ENCODE measurements around the gene OR51G2. TPM values are rescaled to one million over a fixed set of nuclear protein-coding genes. Genes with fewer than 3 reads are reported as not detected.
A peak's percentile ranks its signal among the peaks of the same experiment; 100 is the strongest.
"Not testable (repeated sequence)": the region's sequence is repeated elsewhere in the genome, so short reads cannot be mapped to it uniquely, and the experiment has no call there.

OR51G2 gene, protein sequence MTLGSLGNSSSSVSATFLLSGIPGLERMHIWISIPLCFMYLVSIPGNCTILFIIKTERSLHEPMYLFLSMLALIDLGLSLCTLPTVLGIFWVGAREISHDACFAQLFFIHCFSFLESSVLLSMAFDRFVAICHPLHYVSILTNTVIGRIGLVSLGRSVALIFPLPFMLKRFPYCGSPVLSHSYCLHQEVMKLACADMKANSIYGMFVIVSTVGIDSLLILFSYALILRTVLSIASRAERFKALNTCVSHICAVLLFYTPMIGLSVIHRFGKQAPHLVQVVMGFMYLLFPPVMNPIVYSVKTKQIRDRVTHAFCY
- total RNA-seq (not detected), polyA plus RNA-seq (ENCODE audit: insufficient read length in 2 of 2) (not detected)
- long read RNA-seq, donor 1: 0 reads
- long read RNA-seq, donor 2: 0 reads
- long read RNA-seq, donor 3: 0 reads
- long read RNA-seq, donor 4: 0 reads

- no CpG with 5 or more reads among the region's 4 CpGs for WGBS (ENCODE audit: insufficient coverage)
- DNase-seq (ENCODE audit: low read depth in 4 of 6, low spot score in 6 of 6): no peak
- Histone ChIP-seq H3K4me3 (ENCODE audit: low read depth, low read length) (no peak within 1 kb of the TSS), H3K27ac (ENCODE audit: low read depth, low read length) (no peak within 1 kb of the TSS), H3K27me3 (ENCODE audit: control insufficient read depth, insufficient read depth, low read length) (no peaks in the 10 kb centered on the region), H3K9me3 (ENCODE audit: control insufficient read depth, insufficient read depth, low read length) (no peaks in the 10 kb centered on the region), H3K36me3 (ENCODE audit: control insufficient read depth, insufficient read depth, low read length) (no peaks in the 10 kb centered on the region), H3K4me1 (ENCODE audit: control insufficient read depth, insufficient read depth, low read length) (no peaks in the 10 kb centered on the region)
These were observed at the start of gene OR51G2 for GRCh38 chr11:4919250-4919649. TSS of gene OR51G2 (minus strand) at chr11:4919350. CDS start at chr11:4915663, 3,687 bp downstream.

- Histone ChIP-seq H3K9me3 (ENCODE audit: control insufficient read depth, insufficient read depth, low read length) (no peaks in the 10 kb centered on the region), H3K27me3 (ENCODE audit: control insufficient read depth, insufficient read depth, low read length) (no peaks in the 10 kb centered on the region)
- WGBS (ENCODE audit: insufficient coverage): no CpG with 5 or more reads among the region's 1 CpG
These were observed 43.7 kb upstream of the OR51G2 start for GRCh38 chr11:4962816-4963215.

GRCh38 chr11:4960877-4961276, 41.7 kb upstream of the OR51G2 start:
- H3K27ac ChIP-seq (ENCODE audit: low read depth, low read length): no peak overlapping the region
- H3K4me1 ChIP-seq (ENCODE audit: control insufficient read depth, insufficient read depth, low read length): no peaks in the 10 kb centered on the region
- no peak for DNase-seq (ENCODE audit: low read depth in 4 of 6, low spot score in 6 of 6)
- H3K9me3 ChIP-seq (ENCODE audit: control insufficient read depth, insufficient read depth, low read length): no peaks in the 10 kb centered on the region
- 86% methylated on average over 1 of the region's 3 CpGs for WGBS (ENCODE audit: insufficient coverage)
- H3K36me3 ChIP-seq (ENCODE audit: control insufficient read depth, insufficient read depth, low read length): no peaks in the 10 kb centered on the region
- no peak overlapping the region for H3K4me3 ChIP-seq (ENCODE audit: low read depth, low read length)
- no peaks in the 10 kb centered on the region for H3K27me3 ChIP-seq (ENCODE audit: control insufficient read depth, insufficient read depth, low read length)

More at GRCh38 chr11:4962816-4963215, 43.7 kb upstream of the OR51G2 start:
- Histone ChIP-seq H3K4me3 (ENCODE audit: low read depth, low read length) (no peak overlapping the region), H3K36me3 (ENCODE audit: control insufficient read depth, insufficient read depth, low read length) (no peaks in the 10 kb centered on the region), H3K27ac (ENCODE audit: low read depth, low read length) (no peak overlapping the region), H3K4me1 (ENCODE audit: control insufficient read depth, insufficient read depth, low read length) (no peaks in the 10 kb centered on the region)
- DNase-seq (ENCODE audit: low read depth in 4 of 6, low spot score in 6 of 6): peak in 2 of 6 donors; percentile 1 to 62

DNA sequence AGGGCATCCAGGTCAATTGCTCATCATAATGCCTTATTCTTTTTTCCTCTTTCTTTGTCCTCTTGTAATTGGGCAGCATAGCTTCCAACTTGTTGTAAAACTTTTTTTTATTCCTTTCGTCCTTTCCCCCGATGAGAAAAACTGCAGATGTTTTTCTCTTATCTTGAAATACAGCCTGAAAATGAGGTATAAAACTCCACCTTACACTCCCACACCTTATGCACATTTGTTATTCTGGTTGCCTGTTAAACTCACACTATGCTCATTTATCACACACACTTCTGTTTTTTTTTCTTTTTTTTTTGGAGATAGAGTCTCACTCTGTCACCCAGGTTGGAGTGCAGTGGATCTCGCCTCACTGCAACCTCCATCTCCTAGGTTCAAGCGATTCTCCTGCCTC, 38.2 kb upstream of the OR51G2 start:
- Histone ChIP-seq H3K27me3 (ENCODE audit: control insufficient read depth, insufficient read depth, low read length) (no peaks in the 10 kb centered on the region), H3K9me3 (ENCODE audit: control insufficient read depth, insufficient read depth, low read length) (no peaks in the 10 kb centered on the region), H3K36me3 (ENCODE audit: control insufficient read depth, insufficient read depth, low read length) (no peaks in the 10 kb centered on the region), H3K27ac (ENCODE audit: low read depth, low read length) (no peak overlapping the region), H3K4me1 (ENCODE audit: control insufficient read depth, insufficient read depth, low read length) (no peaks in the 10 kb centered on the region), H3K4me3 (ENCODE audit: low read depth, low read length) (no peak overlapping the region)
- 61% methylated on average over 2 of the region's 4 CpGs for WGBS (ENCODE audit: insufficient coverage)
- DNase-seq (ENCODE audit: low read depth in 4 of 6, low spot score in 6 of 6): no peak

- not testable (repeated sequence) for DNase-seq (ENCODE audit: low read depth in 4 of 6, low spot score in 6 of 6); H3K4me1 ChIP-seq (ENCODE audit: control insufficient read depth, insufficient read depth, low read length); H3K27me3 ChIP-seq (ENCODE audit: control insufficient read depth, insufficient read depth, low read length); H3K27ac ChIP-seq (ENCODE audit: low read depth, low read length); H3K9me3 ChIP-seq (ENCODE audit: control insufficient read depth, insufficient read depth, low read length); H3K36me3 ChIP-seq (ENCODE audit: control insufficient read depth, insufficient read depth, low read length); H3K4me3 ChIP-seq (ENCODE audit: low read depth, low read length)
- no CpG with 5 or more reads among the region's 2 CpGs for WGBS (ENCODE audit: insufficient coverage)
These were observed 36.5 kb upstream of the OR51G2 start, which contains the start of gene OR51A2 for GRCh38 chr11:4955613-4956012. TSS of gene OR51A2 (minus strand) at chr11:4955713. CDS start at chr11:4955713, 0 bp downstream.

GRCh38 chr11:4947505-4947904, 28.4 kb upstream of the OR51G2 start, which contains the start of gene OR51A4:
TSS of gene OR51A4 (minus strand) at chr11:4947605. CDS start at chr11:4947100, 505 bp downstream.
- no peak for DNase-seq (ENCODE audit: low read depth in 4 of 6, low spot score in 6 of 6)
- Histone ChIP-seq H3K27ac (ENCODE audit: low read depth, low read length) (no peak within 1 kb of the TSS), H3K4me1 (ENCODE audit: control insufficient read depth, insufficient read depth, low read length) (no peaks in the 10 kb centered on the region), H3K4me3 (ENCODE audit: low read depth, low read length) (no peak within 1 kb of the TSS), H3K27me3 (ENCODE audit: control insufficient read depth, insufficient read depth, low read length) (no peaks in the 10 kb centered on the region), H3K9me3 (ENCODE audit: control insufficient read depth, insufficient read depth, low read length) (no peaks in the 10 kb centered on the region), H3K36me3 (ENCODE audit: control insufficient read depth, insufficient read depth, low read length) (no peaks in the 10 kb centered on the region)

GRCh38 chr11:4936745-4937144, 17.6 kb upstream of the OR51G2 start:
- H3K27ac ChIP-seq (ENCODE audit: low read depth, low read length): no peak overlapping the region
- H3K27me3 ChIP-seq (ENCODE audit: control insufficient read depth, insufficient read depth, low read length): no peaks in the 10 kb centered on the region
- no peak overlapping the region for H3K4me3 ChIP-seq (ENCODE audit: low read depth, low read length)
- H3K9me3 ChIP-seq (ENCODE audit: control insufficient read depth, insufficient read depth, low read length): no peaks in the 10 kb centered on the region
- no peaks in the 10 kb centered on the region for H3K36me3 ChIP-seq (ENCODE audit: control insufficient read depth, insufficient read depth, low read length)
- H3K4me1 ChIP-seq (ENCODE audit: control insufficient read depth, insufficient read depth, low read length): no peaks in the 10 kb centered on the region
- no peak for DNase-seq (ENCODE audit: low read depth in 4 of 6, low spot score in 6 of 6)
- no CpG with 5 or more reads among the region's 3 CpGs for WGBS (ENCODE audit: insufficient coverage)

GRCh38 chr11:4932751-4933150, 13.6 kb upstream of the OR51G2 start:
- no peak for DNase-seq (ENCODE audit: low read depth in 4 of 6, low spot score in 6 of 6)
- no peaks in the 10 kb centered on the region for H3K9me3 ChIP-seq (ENCODE audit: control insufficient read depth, insufficient read depth, low read length)
- WGBS (ENCODE audit: insufficient coverage): 80% methylated on average over 1 of the region's 4 CpGs
- H3K4me1 ChIP-seq (ENCODE audit: control insufficient read depth, insufficient read depth, low read length): no peaks in the 10 kb centered on the region
- no peaks in the 10 kb centered on the region for H3K36me3 ChIP-seq (ENCODE audit: control insufficient read depth, insufficient read depth, low read length)
- H3K27me3 ChIP-seq (ENCODE audit: control insufficient read depth, insufficient read depth, low read length): no peaks in the 10 kb centered on the region
- no peak overlapping the region for H3K4me3 ChIP-seq (ENCODE audit: low read depth, low read length)
- H3K27ac ChIP-seq (ENCODE audit: low read depth, low read length): no peak overlapping the region

GRCh38 chr11:4926608-4927007, 7.5 kb upstream of the OR51G2 start:
- DNase-seq (ENCODE audit: low read depth in 4 of 6, low spot score in 6 of 6): no peak
- no peaks in the 10 kb centered on the region for H3K9me3 ChIP-seq (ENCODE audit: control insufficient read depth, insufficient read depth, low read length)
- H3K36me3 ChIP-seq (ENCODE audit: control insufficient read depth, insufficient read depth, low read length): no peaks in the 10 kb centered on the region
- H3K4me3 ChIP-seq (ENCODE audit: low read depth, low read length): no peak overlapping the region
- H3K27me3 ChIP-seq (ENCODE audit: control insufficient read depth, insufficient read depth, low read length): no peaks in the 10 kb centered on the region
- H3K4me1 ChIP-seq (ENCODE audit: control insufficient read depth, insufficient read depth, low read length): no peaks in the 10 kb centered on the region
- no peak overlapping the region for H3K27ac ChIP-seq (ENCODE audit: low read depth, low read length)

DNA sequence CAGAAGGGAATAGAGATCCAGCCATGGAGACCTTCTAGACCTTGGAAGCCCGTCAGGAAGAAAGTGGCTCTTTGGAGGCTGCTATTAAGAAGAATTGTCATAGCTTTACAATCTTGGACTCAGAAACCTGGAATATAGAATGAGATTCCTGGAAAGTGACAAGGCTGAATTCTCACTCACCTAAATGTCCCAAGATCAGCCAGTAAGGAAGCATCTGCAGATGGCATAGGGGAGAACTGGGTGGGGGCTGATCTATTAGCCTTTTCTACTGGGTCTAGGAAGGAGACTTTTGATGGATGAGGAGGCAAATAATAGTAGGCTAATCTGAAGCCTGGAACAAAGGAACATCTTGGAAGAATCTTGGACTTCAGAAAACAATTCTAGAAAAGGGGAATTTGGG, 5.1 kb upstream of the OR51G2 start, which contains the start of gene OR51G1:
TSS of gene OR51G1 (minus strand) at position 101 of the 400 bp plus-strand sequence. CDS start at position 101, 0 bp downstream.
- H3K9me3 ChIP-seq (ENCODE audit: control insufficient read depth, insufficient read depth, low read length): no peaks in the 10 kb centered on the region
- no peak for DNase-seq (ENCODE audit: low read depth in 4 of 6, low spot score in 6 of 6)
- H3K27ac ChIP-seq (ENCODE audit: low read depth, low read length): no peak within 1 kb of the TSS
- H3K4me3 ChIP-seq (ENCODE audit: low read depth, low read length): no peak within 1 kb of the TSS
- H3K4me1 ChIP-seq (ENCODE audit: control insufficient read depth, insufficient read depth, low read length): no peaks in the 10 kb centered on the region
- H3K27me3 ChIP-seq (ENCODE audit: control insufficient read depth, insufficient read depth, low read length): no peaks in the 10 kb centered on the region
- H3K36me3 ChIP-seq (ENCODE audit: control insufficient read depth, insufficient read depth, low read length): no peaks in the 10 kb centered on the region
- WGBS (ENCODE audit: insufficient coverage): 100% methylated on average over 1 of the region's 1 CpG
